ENCODE results near the gene RUNX1.

RUNX1 gene

DNA sequence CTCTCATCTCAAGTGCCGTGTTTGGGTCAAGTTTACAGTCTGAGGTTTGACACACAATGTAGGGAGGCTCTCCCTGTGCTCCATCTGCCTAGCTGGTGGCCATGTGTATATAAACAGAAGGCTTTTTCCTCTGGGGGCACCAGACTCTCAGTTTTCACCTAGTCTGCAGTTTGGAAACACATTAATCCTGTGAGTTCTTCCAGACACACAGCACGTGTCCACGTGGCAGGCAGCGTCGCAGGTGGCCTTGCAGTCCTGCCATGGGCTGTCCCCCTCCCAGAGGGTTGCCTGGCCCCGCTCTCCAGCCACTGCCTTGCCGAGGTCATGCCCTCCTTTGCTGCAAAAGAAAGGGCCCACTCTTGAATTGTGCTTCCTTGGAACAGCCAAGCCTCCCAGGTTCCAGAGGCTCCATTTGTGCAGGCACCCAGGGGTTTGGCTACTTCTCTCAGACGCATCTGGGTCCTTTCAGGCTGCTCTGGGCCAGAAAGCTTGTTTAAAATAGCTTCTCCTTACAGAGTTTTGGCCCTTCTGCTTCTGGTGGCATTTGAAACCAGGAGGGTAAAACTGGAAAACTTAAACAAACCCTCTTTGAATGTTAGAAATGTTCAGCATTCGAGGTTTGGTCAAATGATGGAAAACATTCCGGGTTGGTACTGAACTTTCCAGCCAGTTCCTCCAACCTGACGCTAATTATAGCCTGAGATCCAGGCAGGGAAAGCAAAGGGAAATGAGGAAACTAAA, 4.4 kb upstream of the RUNX1 start:
- no peak overlapping the region for H3K4me3 ChIP-seq (ENCODE audit: control insufficient read depth, low read depth, low read length)
- TF ChIP-seq, protein P1, sequence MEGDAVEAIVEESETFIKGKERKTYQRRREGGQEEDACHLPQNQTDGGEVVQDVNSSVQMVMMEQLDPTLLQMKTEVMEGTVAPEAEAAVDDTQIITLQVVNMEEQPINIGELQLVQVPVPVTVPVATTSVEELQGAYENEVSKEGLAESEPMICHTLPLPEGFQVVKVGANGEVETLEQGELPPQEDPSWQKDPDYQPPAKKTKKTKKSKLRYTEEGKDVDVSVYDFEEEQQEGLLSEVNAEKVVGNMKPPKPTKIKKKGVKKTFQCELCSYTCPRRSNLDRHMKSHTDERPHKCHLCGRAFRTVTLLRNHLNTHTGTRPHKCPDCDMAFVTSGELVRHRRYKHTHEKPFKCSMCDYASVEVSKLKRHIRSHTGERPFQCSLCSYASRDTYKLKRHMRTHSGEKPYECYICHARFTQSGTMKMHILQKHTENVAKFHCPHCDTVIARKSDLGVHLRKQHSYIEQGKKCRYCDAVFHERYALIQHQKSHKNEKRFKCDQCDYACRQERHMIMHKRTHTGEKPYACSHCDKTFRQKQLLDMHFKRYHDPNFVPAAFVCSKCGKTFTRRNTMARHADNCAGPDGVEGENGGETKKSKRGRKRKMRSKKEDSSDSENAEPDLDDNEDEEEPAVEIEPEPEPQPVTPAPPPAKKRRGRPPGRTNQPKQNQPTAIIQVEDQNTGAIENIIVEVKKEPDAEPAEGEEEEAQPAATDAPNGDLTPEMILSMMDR (IDR thresholded peaks at IDR 0.05; ENCODE audit: control insufficient read depth, insufficient read depth, low read depth, low read length, missing control alignments): peak; percentile 24
- DNase-seq (ENCODE audit: low read depth): no peak

DNA sequence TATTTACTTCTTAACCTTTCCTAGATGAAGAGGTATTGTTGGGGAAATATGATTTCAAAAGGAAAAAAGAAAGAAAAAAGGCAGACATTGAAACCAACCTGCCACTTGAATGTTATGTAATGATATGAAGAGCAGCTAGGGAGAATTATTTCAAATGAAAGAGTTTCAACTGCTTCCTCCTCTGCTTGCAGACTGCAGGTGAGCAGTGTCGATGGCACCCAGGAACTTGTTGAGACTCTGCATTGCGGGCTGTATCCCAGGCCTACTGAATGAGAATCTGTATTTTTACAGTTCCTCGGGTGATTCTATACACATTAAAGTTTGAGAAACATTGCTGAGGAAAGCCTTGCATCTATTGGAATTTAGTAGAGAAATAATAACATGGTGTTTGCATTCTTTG, 3.7 kb upstream of the RUNX1 start:
- TF ChIP-seq, protein P1 (IDR thresholded peaks at IDR 0.05; ENCODE audit: control insufficient read depth, insufficient read depth, low read depth, low read length, missing control alignments): no peak

DNA sequence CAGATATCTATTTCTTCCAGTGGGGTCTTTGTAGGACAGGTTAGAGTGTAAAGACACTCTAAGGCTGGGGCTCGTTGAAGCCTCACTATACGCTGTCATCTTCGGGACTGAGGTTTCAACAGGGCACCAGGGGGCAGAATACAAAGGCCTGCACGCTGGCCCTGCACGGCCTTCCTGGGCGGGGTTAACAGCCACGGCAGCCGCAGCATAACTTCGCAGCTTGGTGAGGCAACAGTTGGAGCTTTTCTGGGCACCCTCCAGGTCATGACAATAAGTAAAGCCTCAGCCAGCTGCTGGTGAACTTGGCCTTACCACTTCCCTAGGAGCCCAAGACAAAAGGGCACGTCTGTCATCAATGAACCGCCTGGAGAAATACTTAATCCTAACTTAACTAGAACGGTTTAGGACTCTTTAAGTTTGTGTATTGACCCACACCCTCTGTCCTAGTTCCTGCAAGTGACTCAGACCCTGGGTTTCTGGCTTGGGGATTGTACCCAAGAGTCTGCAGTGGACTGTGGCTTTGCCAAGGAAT, 2.3 kb upstream of the RUNX1 start:
- TF ChIP-seq, protein P1 (IDR thresholded peaks at IDR 0.05; ENCODE audit: control insufficient read depth, insufficient read depth, low read depth, low read length, missing control alignments): peak; percentile 78
- no peak overlapping the region for H3K4me3 ChIP-seq (ENCODE audit: control insufficient read depth, low read depth, low read length)
- peak; percentile 70 for DNase-seq (ENCODE audit: low read depth)

More for the DNA sequence above, 3.7 kb upstream of the RUNX1 start:
- H3K4me3 ChIP-seq (ENCODE audit: control insufficient read depth, low read depth, low read length): no peak overlapping the region
- no peak for DNase-seq (ENCODE audit: low read depth)

DNA sequence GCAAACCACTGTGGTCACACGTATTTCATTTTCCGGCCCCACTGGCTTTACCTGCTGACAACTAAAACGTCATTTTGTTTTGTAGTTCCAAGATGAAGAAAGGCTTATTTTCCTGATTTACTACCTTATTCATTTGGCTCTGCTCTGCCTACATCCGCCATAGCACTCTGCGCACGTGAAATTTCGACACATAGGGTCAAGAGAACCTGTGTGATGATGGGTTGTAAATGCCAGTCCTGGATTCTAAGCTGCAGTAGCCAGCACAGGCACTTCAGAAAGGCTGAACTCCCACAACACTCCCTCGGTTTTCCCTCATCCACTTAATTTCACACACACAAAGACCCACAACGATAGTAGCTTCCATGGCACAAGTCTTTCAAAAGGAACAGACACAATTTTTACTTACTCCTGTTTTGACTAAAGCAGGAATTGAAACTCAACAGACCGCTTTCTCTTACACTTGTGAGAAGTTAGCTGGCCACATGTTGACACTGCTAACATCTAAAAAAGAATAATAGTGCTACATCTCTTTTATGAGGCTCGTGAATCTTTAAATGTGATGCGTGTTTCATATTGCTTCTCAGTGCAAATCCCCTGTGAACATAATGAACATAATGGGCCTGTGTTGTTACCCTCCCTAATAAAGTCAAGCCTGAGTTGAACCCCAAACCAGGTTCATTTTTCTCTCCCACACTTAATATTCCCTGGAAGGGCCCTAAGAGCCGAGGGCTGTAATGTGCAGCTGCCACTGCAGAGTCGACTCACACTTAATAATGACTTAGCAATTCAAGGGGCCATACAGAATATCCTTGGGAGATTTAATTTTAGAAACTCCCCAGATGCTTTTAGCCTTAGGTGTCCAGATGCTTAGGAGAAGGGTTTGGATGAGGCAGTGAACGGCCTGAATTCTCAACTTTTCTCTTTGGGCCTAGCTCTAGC, 1.5 kb upstream of the RUNX1 start:
- TF ChIP-seq, protein P1 (IDR thresholded peaks at IDR 0.05; ENCODE audit: control insufficient read depth, insufficient read depth, low read depth, low read length, missing control alignments): no peak
- no peak overlapping the region for H3K4me3 ChIP-seq (ENCODE audit: control insufficient read depth, low read depth, low read length)
- DNase-seq (ENCODE audit: low read depth): no peak

DNA sequence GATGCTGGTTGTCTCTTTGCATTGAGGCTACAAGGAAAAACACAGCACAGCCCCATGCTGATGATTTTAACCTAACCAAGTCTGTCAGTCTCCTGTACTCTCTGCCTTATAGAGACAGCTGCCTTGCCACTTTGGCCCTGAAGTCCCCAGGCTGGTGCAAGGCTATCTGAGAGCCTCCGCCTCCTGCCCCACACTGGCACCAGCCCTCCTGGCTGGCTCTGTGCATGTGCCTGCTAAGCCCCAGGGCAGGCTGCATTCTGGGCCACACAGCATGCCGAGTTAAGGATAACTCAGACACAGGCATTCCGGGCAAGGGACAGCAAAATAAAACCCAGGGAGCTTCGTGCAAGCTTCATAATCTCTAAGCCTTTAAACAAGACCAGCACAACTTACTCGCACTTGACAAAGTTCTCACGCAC, 910 bp downstream of the RUNX1 start:
- peak overlapping the region; percentile 85 for H3K4me3 ChIP-seq (ENCODE audit: control insufficient read depth, low read depth, low read length)
- TF ChIP-seq, protein P1 (IDR thresholded peaks at IDR 0.05; ENCODE audit: control insufficient read depth, insufficient read depth, low read depth, low read length, missing control alignments): no peak
- DNase-seq (ENCODE audit: low read depth): no peak

DNA sequence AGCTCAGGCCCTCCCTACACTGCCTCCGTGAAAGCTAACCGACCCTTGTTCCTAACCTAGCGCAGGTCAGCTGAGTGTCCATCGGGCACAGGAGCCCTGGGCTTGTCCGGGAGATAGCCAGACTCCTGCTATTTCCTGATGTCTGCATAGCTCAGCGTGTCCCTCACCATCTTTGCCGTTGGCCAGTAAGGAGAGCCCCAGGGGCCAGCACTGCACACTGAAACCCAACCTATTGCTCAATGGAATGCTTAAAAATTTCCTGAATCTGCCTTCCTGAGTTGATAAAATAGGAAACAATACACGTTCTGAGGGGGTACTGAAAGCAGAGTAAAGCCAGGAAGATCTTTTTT, 2.2 kb downstream of the RUNX1 start:
- peak overlapping the region; percentile 85 for H3K4me3 ChIP-seq (ENCODE audit: control insufficient read depth, low read depth, low read length)
- DNase-seq (ENCODE audit: low read depth): no peak

More for the DNA sequence above, 2.2 kb downstream of the RUNX1 start:
- TF ChIP-seq, protein P1 (IDR thresholded peaks at IDR 0.05; ENCODE audit: control insufficient read depth, insufficient read depth, low read depth, low read length, missing control alignments): no peak

Data from AG09309 (cell line).